ENCODE data around the gene CYB561D2.

- TF ChIP-seq CTCF (IDR thresholded peaks at IDR 0.05): no peak
- TF ChIP-seq EP300 (IDR thresholded peaks at IDR 0.05): no peak
- TF ChIP-seq POLR2A (IDR thresholded peaks at IDR 0.05): no peak
- TF ChIP-seq POLR2AphosphoS5 (IDR thresholded peaks at IDR 0.05): no peak
Measured at GRCh38 chr3:50316657-50317242, 33.9 kb upstream of the CYB561D2 start.
